GM12864 (cell line): ENCODE data around the gene IL15.
"Not testable (repeated sequence)": the region's sequence is repeated elsewhere in the genome, so short reads cannot be mapped to it uniquely, and the experiment has no call there.

Experiments used
- DNase-seq: peaks from one replicate; pipeline ENCODE4 v3.0.0-alpha.2; 2011; ENCODE audit warnings: low read depth
- H3K4me3 ChIP-seq: 2 replicates; pipeline ENCODE4 v1.5.1; 2011; ENCODE audit warnings: mild to moderate bottlenecking, low read depth, low read length, control low read depth
- CTCF ChIP-seq: IDR thresholded peaks from 2 replicates; pipeline ENCODE4 v1.5.1; 2011; ENCODE audit warnings: low read depth, mild to moderate bottlenecking, moderate library complexity, low read length, control low read depth, inconsistent platforms; ENCODE audit errors: missing control alignments

IL15 gene

GRCh38 chr4:141730805-141731204, 94.4 kb downstream of the IL15 start:
- no peak for DNase-seq
- no peak for TF ChIP-seq CTCF
- H3K4me3 ChIP-seq = no peak overlapping the region

- TF ChIP-seq CTCF = no peak
- H3K4me3 ChIP-seq = no peak overlapping the region
- no peak for DNase-seq
Observed at GRCh38 chr4:141731481-141731880, 95.1 kb downstream of the IL15 start.

GRCh38 chr4:141739636-141740035, 103.3 kb downstream of the IL15 start:
- H3K4me3 ChIP-seq = no peak overlapping the region
- DNase-seq = no peak
- TF ChIP-seq CTCF = no peak

- H3K4me3 ChIP-seq = no peak overlapping the region
- DNase-seq = no peak
- TF ChIP-seq CTCF = no peak
Observed at GRCh38 chr4:141746026-141746425, 109.6 kb downstream of the IL15 start.

GRCh38 chr4:141751806-141752205, 115.4 kb downstream of the IL15 start:
- not testable (repeated sequence) for DNase-seq

GRCh38 chr4:141757287-141757686, 120.9 kb downstream of the IL15 start:
- no peak for TF ChIP-seq CTCF
- no peak overlapping the region for H3K4me3 ChIP-seq
- DNase-seq = no peak

More at GRCh38 chr4:141751806-141752205, 115.4 kb downstream of the IL15 start:
- H3K4me3 ChIP-seq = not testable (repeated sequence)

GRCh38 chr4:141759796-141760425, 123.5 kb downstream of the IL15 start:
- no peak for TF ChIP-seq CTCF

GRCh38 chr4:141761926-141762325, 125.5 kb downstream of the IL15 start:
- no peak for TF ChIP-seq CTCF
- H3K4me3 ChIP-seq = no peak overlapping the region
- DNase-seq = no peak

More at GRCh38 chr4:141759796-141760425, 123.5 kb downstream of the IL15 start:
- H3K4me3 ChIP-seq = no peak overlapping the region
- DNase-seq = no peak
